Ectodermal cell (in vitro differentiated cells): ENCODE data around the gene OBSCN.
"Not testable (repeated sequence)": the region's sequence is repeated elsewhere in the genome, so short reads cannot be mapped to it uniquely, and the experiment has no call there.

Experiments used
- H3K27ac ChIP-seq: 2 replicates; pipeline ENCODE4 v1.7.0; 2013; ENCODE audit warnings: mild to moderate bottlenecking, low read depth, low read length; ENCODE audit not compliant: insufficient read depth, poor library complexity, severe bottlenecking
- H3K27me3 ChIP-seq: 2 replicates; pipeline ENCODE4 v1.7.0; 2013; ENCODE audit warnings: mild to moderate bottlenecking, low read length; ENCODE audit not compliant: insufficient read depth, control insufficient read depth, poor library complexity, severe bottlenecking
- H3K36me3 ChIP-seq: one replicate; pipeline ENCODE4 v1.7.0; 2013; ENCODE audit warnings: low read length; ENCODE audit not compliant: control insufficient read depth, insufficient read depth
- H3K4me1 ChIP-seq: one replicate; pipeline ENCODE4 v1.7.0; 2013; ENCODE audit warnings: low read length; ENCODE audit not compliant: control insufficient read depth, insufficient read depth
- H3K4me3 ChIP-seq: 2 replicates; pipeline ENCODE4 v1.7.0; 2013; ENCODE audit warnings: low read depth, low read length, control low read depth; ENCODE audit not compliant: insufficient read depth
- H3K9me3 ChIP-seq: 2 replicates; pipeline ENCODE4 v1.7.0; 2013; ENCODE audit warnings: mild to moderate bottlenecking, low read length, moderate library complexity; ENCODE audit not compliant: control insufficient read depth
- WGBS, 2 experiments: methylation state at CpG; one replicate each; pipeline ENCODE4 v1.1.7; 2013; ENCODE audit warnings: missing lambda C conversion rate in 2 of 2; 5-methylcytosine and 5-hydroxymethylcytosine counted together

Gene OBSCN

GRCh38 chr1:228222548-228222947 is 14.7 kb downstream of the OBSCN start:
- Histone ChIP-seq H3K27me3 (no peaks in the 10 kb centered on the region), H3K27ac (no peak overlapping the region), H3K36me3 (peaks cover 36% of the 10 kb centered on the region), H3K9me3 (no peaks in the 10 kb centered on the region), H3K4me1 (no peaks in the 10 kb centered on the region), H3K4me3 (no peak overlapping the region)
- 95% methylated on average over 11 of the region's 11 CpGs for WGBS, 2 experiments

GRCh38 chr1:228224198-228225164 is 16.6 kb downstream of the OBSCN start:
- no peaks in the 10 kb centered on the region for H3K27me3 ChIP-seq
- no peaks in the 10 kb centered on the region for H3K4me1 ChIP-seq
- H3K36me3 ChIP-seq, result peaks cover 38% of the 10 kb centered on the region
- no peaks in the 10 kb centered on the region for H3K9me3 ChIP-seq
- H3K4me3 ChIP-seq, result no peak overlapping the region
- 96 to 97% methylated on average over 16 of the region's 16 CpGs for WGBS, 2 experiments
- H3K27ac ChIP-seq, result no peak overlapping the region

- peaks cover 31% of the 10 kb centered on the region for H3K36me3 ChIP-seq
- no peaks in the 10 kb centered on the region for H3K4me1 ChIP-seq
- H3K27me3 ChIP-seq, result no peaks in the 10 kb centered on the region
- H3K9me3 ChIP-seq, result no peaks in the 10 kb centered on the region
- no peak overlapping the region for H3K27ac ChIP-seq
- no peak overlapping the region for H3K4me3 ChIP-seq
- 2 to 4% methylated on average over 2 of the region's 2 CpGs for WGBS, 2 experiments
Measured at GRCh38 chr1:228225165-228225710, 17.4 kb downstream of the OBSCN start.

DNA sequence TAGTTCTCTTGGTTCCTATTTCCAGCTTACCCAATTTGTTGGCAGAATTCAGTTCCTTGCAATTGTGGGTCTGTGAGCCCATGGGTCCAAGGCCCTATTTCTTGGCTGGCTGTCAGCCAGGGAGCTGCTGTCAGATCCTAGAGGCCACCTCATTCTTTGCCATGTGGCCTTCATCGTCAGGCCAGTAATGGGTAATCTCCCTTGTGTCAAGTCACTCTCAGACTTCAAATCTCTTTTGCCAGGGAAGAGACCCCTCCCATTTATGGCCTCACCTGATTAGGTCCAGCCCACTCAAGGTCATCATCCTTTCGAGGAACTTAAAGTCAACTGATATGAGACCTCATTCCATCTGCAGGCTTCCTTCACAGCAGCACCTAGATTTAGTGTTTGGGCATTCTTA is 17.9 kb downstream of the OBSCN start:
- Histone ChIP-seq H3K27me3 (no peaks in the 10 kb centered on the region), H3K4me3 (no peak overlapping the region), H3K27ac (no peak overlapping the region), H3K9me3 (no peaks in the 10 kb centered on the region), H3K36me3 (peaks cover 28% of the 10 kb centered on the region), H3K4me1 (no peaks in the 10 kb centered on the region)
- WGBS, 2 experiments, result 93 to 94% methylated on average over 2 of the region's 2 CpGs

- H3K36me3 ChIP-seq, result peaks cover 28% of the 10 kb centered on the region
- H3K4me3 ChIP-seq, result no peak overlapping the region
- H3K27ac ChIP-seq, result no peak overlapping the region
- no peaks in the 10 kb centered on the region for H3K4me1 ChIP-seq
- H3K9me3 ChIP-seq, result no peaks in the 10 kb centered on the region
- no peaks in the 10 kb centered on the region for H3K27me3 ChIP-seq
- WGBS, 2 experiments, result 97 to 98% methylated on average over 7 of the region's 7 CpGs
Measured at GRCh38 chr1:228226141-228226874, 18.5 kb downstream of the OBSCN start.

DNA sequence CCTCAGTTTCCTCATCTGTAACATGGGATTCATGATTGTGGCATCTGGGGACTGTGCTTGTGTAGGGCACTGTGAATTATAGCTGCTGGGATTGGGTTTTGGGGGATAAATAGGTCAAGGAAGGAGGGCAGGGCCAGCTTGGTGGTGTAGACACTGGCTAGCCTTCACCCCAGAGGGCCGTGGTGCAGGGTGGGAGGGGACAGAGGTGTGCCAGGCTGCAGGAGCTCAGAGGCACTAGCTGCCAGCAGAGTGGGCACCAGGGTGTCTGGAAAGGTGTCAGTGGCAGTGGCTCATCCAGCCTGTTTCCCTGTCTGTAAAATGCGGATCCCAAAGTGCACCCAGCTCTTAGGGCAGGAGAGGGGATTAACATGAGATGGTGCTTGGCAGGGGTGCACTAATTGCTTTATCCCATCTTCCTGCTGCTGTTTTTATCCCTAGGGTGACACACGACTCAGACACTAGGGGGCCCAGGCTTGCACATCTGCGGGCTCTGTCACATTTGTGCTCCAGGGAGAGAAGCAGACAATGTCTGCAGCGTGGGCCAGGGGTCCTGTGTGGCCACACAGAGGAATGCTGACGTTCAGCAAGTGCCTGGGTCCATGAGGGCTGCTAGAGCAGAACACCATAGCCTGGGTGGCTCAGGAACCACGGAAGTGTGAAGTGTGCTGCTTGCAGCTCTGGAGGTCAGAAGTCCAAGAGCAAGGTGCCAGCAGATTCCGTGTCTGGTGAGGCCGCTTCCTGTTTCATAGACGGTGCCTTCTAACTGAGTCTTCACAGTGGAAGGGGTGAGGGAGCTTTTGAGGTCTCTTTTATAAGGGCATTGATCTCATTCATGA is 19.3 kb downstream of the OBSCN start:
- Histone ChIP-seq H3K36me3 (peaks cover 28% of the 10 kb centered on the region), H3K27me3 (no peaks in the 10 kb centered on the region), H3K27ac (no peak overlapping the region), H3K4me3 (no peak overlapping the region), H3K9me3 (no peaks in the 10 kb centered on the region), H3K4me1 (no peaks in the 10 kb centered on the region)
- 89 to 91% methylated on average over 10 of the region's 10 CpGs for WGBS, 2 experiments

DNA sequence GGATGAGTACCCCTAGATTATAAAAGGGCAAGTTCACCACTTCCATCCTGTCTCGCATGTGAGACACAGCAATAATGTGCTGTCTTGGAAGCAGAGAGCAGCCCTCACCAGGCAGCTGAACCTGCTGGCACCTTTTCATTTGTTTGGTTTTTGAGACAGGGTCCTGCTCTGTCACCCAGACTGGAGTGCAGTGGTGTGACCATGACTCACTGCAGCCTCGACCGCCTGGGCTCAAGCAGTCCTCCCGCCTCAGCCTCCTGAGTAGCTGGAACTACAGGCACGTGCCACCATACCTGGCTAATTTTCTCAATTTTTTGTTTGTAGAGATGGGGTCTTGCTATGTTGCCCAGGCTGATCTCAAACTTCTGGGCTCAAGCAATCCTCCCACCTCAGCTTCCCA is 20.3 kb downstream of the OBSCN start:
- H3K36me3 ChIP-seq, result peaks cover 28% of the 10 kb centered on the region
- not testable (repeated sequence) for H3K27me3 ChIP-seq, H3K4me3 ChIP-seq, H3K9me3 ChIP-seq, H3K4me1 ChIP-seq, H3K27ac ChIP-seq
- WGBS, 2 experiments, result 99% methylated on average over 5 of the region's 5 CpGs

- Histone ChIP-seq H3K36me3 (peaks cover 28% of the 10 kb centered on the region), H3K4me3 (no peak overlapping the region), H3K27me3 (no peaks in the 10 kb centered on the region), H3K9me3 (no peaks in the 10 kb centered on the region), H3K4me1 (no peaks in the 10 kb centered on the region), H3K27ac (no peak overlapping the region)
- 96 to 98% methylated on average over 4 to 5 of the region's 5 CpGs for WGBS, 2 experiments
Measured at GRCh38 chr1:228228601-228229074, 20.8 kb downstream of the OBSCN start.

GRCh38 chr1:228231189-228231588 is 23.3 kb downstream of the OBSCN start:
- H3K36me3 ChIP-seq, result peaks cover 10% of the 10 kb centered on the region
- H3K9me3 ChIP-seq, result no peaks in the 10 kb centered on the region
- H3K27ac ChIP-seq, result no peak overlapping the region
- H3K27me3 ChIP-seq, result no peaks in the 10 kb centered on the region
- H3K4me3 ChIP-seq, result no peak overlapping the region
- H3K4me1 ChIP-seq, result no peaks in the 10 kb centered on the region
- WGBS, 2 experiments, result 91 to 98% methylated on average over 2 of the region's 2 CpGs
